ES-I3 (cell line): ENCODE data around the gene ABCA1.
"Not testable (repeated sequence)": the region's sequence is repeated elsewhere in the genome, so short reads cannot be mapped to it uniquely, and the experiment has no call there.

Experiments used
- H3K36me3 ChIP-seq: 2 replicates; pipeline ENCODE4 v1.6.1; 2013; ENCODE audit warnings: mild to moderate bottlenecking, low read length, control low read depth, moderate library complexity; ENCODE audit not compliant: insufficient read depth
- H3K4me1 ChIP-seq: 2 replicates; pipeline ENCODE4 v1.6.1; 2013; ENCODE audit warnings: mild to moderate bottlenecking, control low read depth, low read length; ENCODE audit not compliant: insufficient read depth
- H3K9ac ChIP-seq: 2 replicates; pipeline ENCODE4 v1.6.1; 2013; ENCODE audit warnings: low read depth, mild to moderate bottlenecking, low read length, moderate library complexity
- H3K9me3 ChIP-seq: 2 replicates; pipeline ENCODE4 v1.6.1; 2013; ENCODE audit warnings: mild to moderate bottlenecking, low read length, moderate library complexity; ENCODE audit not compliant: control insufficient read depth, insufficient read depth

ABCA1 gene, protein sequence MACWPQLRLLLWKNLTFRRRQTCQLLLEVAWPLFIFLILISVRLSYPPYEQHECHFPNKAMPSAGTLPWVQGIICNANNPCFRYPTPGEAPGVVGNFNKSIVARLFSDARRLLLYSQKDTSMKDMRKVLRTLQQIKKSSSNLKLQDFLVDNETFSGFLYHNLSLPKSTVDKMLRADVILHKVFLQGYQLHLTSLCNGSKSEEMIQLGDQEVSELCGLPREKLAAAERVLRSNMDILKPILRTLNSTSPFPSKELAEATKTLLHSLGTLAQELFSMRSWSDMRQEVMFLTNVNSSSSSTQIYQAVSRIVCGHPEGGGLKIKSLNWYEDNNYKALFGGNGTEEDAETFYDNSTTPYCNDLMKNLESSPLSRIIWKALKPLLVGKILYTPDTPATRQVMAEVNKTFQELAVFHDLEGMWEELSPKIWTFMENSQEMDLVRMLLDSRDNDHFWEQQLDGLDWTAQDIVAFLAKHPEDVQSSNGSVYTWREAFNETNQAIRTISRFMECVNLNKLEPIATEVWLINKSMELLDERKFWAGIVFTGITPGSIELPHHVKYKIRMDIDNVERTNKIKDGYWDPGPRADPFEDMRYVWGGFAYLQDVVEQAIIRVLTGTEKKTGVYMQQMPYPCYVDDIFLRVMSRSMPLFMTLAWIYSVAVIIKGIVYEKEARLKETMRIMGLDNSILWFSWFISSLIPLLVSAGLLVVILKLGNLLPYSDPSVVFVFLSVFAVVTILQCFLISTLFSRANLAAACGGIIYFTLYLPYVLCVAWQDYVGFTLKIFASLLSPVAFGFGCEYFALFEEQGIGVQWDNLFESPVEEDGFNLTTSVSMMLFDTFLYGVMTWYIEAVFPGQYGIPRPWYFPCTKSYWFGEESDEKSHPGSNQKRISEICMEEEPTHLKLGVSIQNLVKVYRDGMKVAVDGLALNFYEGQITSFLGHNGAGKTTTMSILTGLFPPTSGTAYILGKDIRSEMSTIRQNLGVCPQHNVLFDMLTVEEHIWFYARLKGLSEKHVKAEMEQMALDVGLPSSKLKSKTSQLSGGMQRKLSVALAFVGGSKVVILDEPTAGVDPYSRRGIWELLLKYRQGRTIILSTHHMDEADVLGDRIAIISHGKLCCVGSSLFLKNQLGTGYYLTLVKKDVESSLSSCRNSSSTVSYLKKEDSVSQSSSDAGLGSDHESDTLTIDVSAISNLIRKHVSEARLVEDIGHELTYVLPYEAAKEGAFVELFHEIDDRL (N-terminal part only)

GRCh38 chr9:104927912-104928740 lies at the start of gene ABCA1:
TSS of gene ABCA1 (minus strand) at chr9:104928155. CDS start at chr9:104903679, 24,476 bp downstream.
- H3K9me3 ChIP-seq, result no peaks in the 10 kb centered on the region
- peak within 1 kb of the TSS; percentile 90 for H3K9ac ChIP-seq
- H3K4me1 ChIP-seq, result no peaks in the 10 kb centered on the region
- H3K36me3 ChIP-seq, result no peaks in the 10 kb centered on the region

DNA sequence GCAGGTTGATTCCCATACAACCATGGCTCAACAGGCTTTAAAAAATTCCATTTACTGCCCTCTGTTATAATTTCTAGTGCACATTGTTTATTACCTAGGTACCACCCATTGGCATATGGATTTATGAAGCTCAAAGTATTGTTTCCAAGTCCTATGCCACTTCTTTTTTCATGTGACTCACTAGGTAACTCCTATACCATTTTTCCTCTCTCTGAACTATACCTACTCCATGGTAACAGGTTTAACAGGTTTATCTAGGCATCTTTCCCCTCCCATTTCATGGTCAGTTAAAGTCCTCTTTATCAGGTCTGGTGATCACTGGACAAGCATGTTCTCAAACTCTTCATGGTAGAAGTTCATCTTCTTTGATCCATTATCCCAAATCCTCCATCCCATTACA lies 49.6 kb upstream of the ABCA1 start:
- Histone ChIP-seq H3K4me1 (no peaks in the 10 kb centered on the region), H3K9ac (no peak overlapping the region), H3K9me3 (no peaks in the 10 kb centered on the region), H3K36me3 (no peaks in the 10 kb centered on the region)

DNA sequence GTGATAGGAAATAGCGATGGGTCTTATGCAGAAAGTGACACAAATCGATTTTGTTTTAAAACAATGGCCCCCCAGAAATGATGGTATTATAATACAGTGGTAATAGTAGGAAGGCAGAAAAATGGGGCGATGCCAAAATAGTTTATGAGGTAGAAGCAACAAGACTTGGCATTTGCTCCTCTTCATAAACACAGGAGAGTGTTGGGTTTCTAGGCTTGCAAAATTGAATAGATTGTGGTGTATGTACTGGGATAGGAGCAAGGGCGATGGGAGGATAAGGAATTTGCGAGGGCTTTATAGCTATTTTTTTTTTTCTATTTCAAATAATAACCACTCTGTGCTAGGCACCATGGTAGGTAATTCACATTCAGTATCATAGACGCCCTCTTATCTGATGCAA lies 49.2 kb upstream of the ABCA1 start:
- no peaks in the 10 kb centered on the region for H3K4me1 ChIP-seq
- H3K9me3 ChIP-seq, result no peaks in the 10 kb centered on the region
- no peaks in the 10 kb centered on the region for H3K36me3 ChIP-seq
- H3K9ac ChIP-seq, result no peak overlapping the region

- H3K9ac ChIP-seq, H3K4me1 ChIP-seq, H3K9me3 ChIP-seq, H3K36me3 ChIP-seq: not testable (repeated sequence)
Observed at GRCh38 chr9:104975966-104976595, 48.1 kb upstream of the ABCA1 start.

DNA sequence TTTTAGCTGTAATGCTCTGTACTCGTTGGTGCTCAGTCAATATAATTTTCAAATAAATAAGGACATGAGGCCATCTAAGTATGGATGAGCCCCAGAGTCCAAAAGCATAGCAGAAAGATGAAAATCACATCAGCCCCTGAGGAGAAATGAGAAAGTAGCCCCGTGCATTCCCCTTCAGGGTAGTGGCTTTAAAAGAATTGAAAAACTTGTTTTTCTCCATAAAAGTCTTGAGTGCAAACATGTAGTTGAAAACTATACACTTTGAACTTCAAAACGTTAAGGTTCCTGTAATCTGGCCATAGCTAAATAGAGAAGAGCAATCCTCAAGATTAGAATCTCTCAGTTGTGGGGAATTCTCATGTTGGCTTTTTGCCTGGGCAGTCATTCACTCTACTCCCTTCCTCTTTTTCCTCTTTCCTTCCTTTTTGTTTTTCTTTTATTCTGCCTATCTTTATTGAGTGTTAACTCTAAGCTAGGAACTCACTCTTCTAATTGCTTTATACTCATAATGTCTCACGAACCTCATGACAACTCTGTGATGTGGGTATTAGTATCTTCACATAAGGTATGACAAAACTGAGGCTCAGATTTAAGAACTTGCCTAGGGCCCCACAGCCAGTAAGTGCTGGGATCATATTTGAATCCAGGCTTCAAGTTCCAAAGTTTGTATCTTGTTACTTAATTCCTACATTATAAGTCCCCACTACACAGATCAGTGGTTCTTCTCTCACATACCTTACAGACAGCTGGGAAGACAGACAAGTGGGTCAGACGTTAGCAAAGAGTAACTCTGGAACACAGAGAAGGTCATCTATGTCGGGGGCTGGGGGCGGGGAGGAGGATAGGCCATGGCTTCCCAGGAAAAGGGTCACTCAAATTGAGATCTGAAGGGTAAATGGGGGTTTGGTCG lies 46.4 kb upstream of the ABCA1 start:
- no peak overlapping the region for H3K9ac ChIP-seq
- peaks cover 11% of the 10 kb centered on the region for H3K4me1 ChIP-seq
- H3K9me3 ChIP-seq, result no peaks in the 10 kb centered on the region
- H3K36me3 ChIP-seq, result no peaks in the 10 kb centered on the region

DNA sequence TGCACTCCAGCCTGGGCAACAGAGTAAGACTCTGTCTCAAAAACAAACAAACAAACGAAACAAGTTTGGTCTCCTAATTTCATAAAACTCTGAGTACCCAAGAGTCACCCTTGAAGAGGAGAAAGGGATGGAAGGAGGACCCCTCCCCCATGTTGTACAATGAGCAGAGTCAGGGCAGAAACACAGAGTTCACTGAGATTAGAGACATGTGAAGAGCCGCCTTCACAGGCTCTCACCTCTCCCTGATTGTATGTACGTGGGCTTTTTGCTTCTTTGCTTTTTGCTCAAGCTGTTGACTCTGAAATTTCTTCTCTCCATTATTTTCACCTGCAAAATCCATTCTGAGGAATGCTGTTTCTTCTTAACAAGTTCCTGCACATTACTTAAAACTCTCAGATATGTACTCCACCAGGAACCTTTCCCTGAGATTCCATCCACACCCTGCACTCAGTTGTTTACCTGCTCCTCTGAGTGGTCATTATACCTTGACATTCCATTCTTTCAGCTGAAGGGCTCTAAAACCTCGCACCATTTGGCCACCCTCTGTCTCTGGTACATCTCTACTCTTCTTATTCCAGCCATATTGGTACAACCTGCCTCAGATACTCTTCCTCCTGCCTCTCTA lies 44.4 kb upstream of the ABCA1 start:
- H3K36me3 ChIP-seq, result no peaks in the 10 kb centered on the region
- peaks cover 17% of the 10 kb centered on the region for H3K4me1 ChIP-seq
- no peak overlapping the region for H3K9ac ChIP-seq
- no peaks in the 10 kb centered on the region for H3K9me3 ChIP-seq

- no peaks in the 10 kb centered on the region for H3K36me3 ChIP-seq
- no peaks in the 10 kb centered on the region for H3K9me3 ChIP-seq
- H3K4me1 ChIP-seq, result peaks cover 20% of the 10 kb centered on the region
- no peak overlapping the region for H3K9ac ChIP-seq
Observed at GRCh38 chr9:104971511-104971910, 43.6 kb upstream of the ABCA1 start.

DNA sequence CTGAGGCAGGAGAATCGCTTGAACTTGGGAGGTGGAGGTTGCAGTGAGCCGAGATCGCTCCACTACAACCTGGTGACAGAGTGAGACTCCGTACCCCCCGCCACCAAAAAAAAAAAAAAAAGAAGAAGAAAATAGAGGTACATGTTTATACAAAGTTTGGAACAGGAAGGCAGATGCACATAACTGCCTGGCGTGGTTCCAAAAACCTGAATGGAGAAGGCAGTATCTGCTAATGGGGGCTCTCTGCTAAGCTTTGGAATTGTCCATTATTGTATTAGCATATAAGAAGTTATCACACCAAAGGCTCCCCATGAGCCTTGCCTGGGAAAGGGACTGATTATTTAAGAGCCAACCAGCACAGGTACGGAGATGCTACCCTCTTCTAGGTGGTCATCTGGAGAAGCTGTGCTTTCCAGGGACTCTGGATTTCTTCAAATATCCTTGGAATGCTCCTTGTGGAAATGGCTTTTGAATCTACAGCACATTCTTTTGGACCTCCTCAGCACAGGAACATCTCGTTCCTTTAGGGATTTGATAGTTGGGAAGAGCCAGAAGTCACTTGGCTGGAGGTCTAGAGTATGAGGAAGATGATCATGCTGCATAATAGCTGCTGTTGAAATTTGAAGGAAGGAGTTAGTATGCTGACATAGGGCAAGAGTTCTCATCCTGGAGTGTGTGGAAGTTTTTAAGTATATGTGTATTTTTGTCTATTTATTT lies 42.5 kb upstream of the ABCA1 start:
- H3K36me3 ChIP-seq, result no peaks in the 10 kb centered on the region
- H3K4me1 ChIP-seq, result peaks cover 20% of the 10 kb centered on the region
- no peak overlapping the region for H3K9ac ChIP-seq
- no peaks in the 10 kb centered on the region for H3K9me3 ChIP-seq

- H3K36me3 ChIP-seq, result no peaks in the 10 kb centered on the region
- H3K9me3 ChIP-seq, result no peaks in the 10 kb centered on the region
- peak overlapping the region; percentile 89; the same call in 1 of the 2 replicates for H3K9ac ChIP-seq
Observed at GRCh38 chr9:104969116-104969515, 41.2 kb upstream of the ABCA1 start.

DNA sequence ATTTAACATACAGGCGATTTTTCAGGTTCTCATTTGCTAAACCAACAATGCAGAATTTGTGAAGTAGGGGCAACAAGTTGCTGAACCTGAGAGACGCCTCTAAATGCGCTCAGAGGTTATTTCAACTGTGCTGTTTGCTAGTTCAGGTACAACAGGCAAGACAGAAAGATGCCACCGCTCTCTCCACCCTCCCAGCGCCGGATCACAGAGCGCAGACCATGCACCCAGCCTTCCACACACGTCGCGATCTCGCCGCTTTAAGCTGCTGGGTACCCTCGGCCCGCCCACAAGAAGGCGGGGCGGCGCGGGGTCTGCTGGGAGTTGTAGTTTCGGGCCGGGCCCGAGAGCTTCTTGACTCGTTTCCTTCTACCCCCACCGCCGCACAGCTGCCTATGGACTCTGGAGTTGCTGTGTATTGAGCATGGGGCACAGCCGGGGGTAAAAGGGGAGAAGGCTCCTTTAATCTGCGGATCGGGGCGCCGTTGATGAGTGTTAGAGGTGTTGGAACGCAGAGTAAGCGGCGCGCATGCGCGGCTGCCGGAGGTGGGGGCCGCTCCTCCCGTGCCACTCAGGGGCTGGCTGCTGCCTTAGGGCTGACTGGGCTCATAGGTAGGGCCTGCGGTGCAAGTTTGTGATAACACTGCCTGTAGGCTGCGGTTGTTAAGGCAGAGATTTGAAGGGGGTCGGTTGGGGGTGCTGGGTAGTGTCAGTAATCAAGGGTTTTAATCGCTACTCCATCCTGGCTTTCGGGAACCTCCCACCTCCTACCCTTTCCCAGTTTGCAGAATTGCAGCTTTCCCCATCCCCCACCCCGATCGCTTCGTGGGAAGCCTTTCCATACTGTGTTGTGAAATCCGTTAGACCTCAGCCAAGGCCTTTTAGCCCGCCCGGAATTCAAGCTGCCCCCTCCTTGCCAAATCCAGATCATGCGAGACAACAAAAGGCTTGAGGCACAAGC lies 40.3 kb upstream of the ABCA1 start:
- Histone ChIP-seq H3K9ac (peak overlapping the region; percentile 89), H3K4me1 (peaks cover 20% of the 10 kb centered on the region), H3K36me3 (no peaks in the 10 kb centered on the region), H3K9me3 (no peaks in the 10 kb centered on the region)

More at GRCh38 chr9:104969116-104969515, 41.2 kb upstream of the ABCA1 start:
- H3K4me1 ChIP-seq, result peaks cover 20% of the 10 kb centered on the region

DNA sequence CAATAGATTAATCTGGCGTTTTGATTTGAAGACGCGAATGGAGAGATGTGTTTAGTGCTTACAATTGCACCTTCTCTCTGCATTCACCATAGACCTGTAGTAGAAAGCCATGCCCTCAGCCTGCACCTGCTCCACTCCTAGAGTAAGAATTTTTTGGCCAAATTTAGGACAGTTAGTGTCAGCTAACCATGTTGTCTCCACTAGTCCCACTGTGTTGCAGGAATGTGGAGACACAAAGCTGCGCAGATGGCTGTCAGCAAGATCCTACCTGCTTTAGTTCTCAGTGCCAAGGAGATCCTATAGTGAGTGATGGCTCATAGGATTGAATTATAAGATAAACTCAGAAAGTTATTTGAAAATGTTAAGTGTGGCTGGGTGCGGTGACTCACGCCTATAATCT lies 35.1 kb upstream of the ABCA1 start:
- Histone ChIP-seq H3K4me1 (peaks cover 28% of the 10 kb centered on the region), H3K36me3 (no peaks in the 10 kb centered on the region), H3K9ac (no peak overlapping the region), H3K9me3 (no peaks in the 10 kb centered on the region)
